Stimulated activated effector memory CD8-positive, alpha-beta T cell treated with anti-CD3 and anti-CD28 coated beads, Interleukin-12 subunit alpha, Interleukin-12 subunit beta, amount 100 ng/mL, for 72 hours (primary cell): ENCODE results near the gene ZIC5.

Source experiments
- ATAC-seq: fragments of 150-1000 bp; cut with Tn5 transposase; 2 replicates; pipeline ENCODE4 v1.10.0; 2021
- DNase-seq, 2 donors: peaks; one replicate each; pipeline ENCODE4 v3.0.0; 2021 to 2022; ENCODE audit warnings: low spot score in 2 of 2
- H3K27ac Mint-ChIP-seq: one replicate; pipeline ENCODE4 v1.8.0; 2022; ENCODE audit warnings: mild to moderate bottlenecking, mixed read lengths
- H3K36me3 Mint-ChIP-seq: one replicate; pipeline ENCODE4 v1.8.0; 2022; ENCODE audit warnings: mild to moderate bottlenecking, mixed read lengths
- H3K4me1 Mint-ChIP-seq: one replicate; pipeline ENCODE4 v1.8.0; 2022; ENCODE audit warnings: mixed read lengths
- H3K4me3 Mint-ChIP-seq: one replicate; pipeline ENCODE4 v1.8.0; 2022; ENCODE audit warnings: mild to moderate bottlenecking, mixed read lengths
- H3K9me3 Mint-ChIP-seq: one replicate; pipeline ENCODE4 v1.8.0; 2022; ENCODE audit warnings: mixed read lengths

ZIC5 gene

GRCh38 chr13:99990126-99990977 lies 18.8 kb upstream of the ZIC5 start:
- ATAC-seq (no peak), DNase-seq (no peak)
- peak overlapping the region; percentile 15 for H3K4me3 Mint-ChIP-seq
- peaks cover 8% of the 10 kb centered on the region for H3K9me3 Mint-ChIP-seq
- peaks cover 20% of the 10 kb centered on the region for H3K4me1 Mint-ChIP-seq
- H3K27ac Mint-ChIP-seq, result no peak overlapping the region
- H3K36me3 Mint-ChIP-seq, result peaks cover 29% of the 10 kb centered on the region

GRCh38 chr13:99989276-99990125 lies 17.9 kb upstream of the ZIC5 start:
- peaks cover 33% of the 10 kb centered on the region for H3K36me3 Mint-ChIP-seq
- no peak overlapping the region for H3K27ac Mint-ChIP-seq
- ATAC-seq, result no peak
- peak overlapping the region; percentile 15 for H3K4me3 Mint-ChIP-seq
- DNase-seq, result no peak
- peaks cover 4% of the 10 kb centered on the region for H3K9me3 Mint-ChIP-seq
- H3K4me1 Mint-ChIP-seq, result peaks cover 20% of the 10 kb centered on the region

DNA sequence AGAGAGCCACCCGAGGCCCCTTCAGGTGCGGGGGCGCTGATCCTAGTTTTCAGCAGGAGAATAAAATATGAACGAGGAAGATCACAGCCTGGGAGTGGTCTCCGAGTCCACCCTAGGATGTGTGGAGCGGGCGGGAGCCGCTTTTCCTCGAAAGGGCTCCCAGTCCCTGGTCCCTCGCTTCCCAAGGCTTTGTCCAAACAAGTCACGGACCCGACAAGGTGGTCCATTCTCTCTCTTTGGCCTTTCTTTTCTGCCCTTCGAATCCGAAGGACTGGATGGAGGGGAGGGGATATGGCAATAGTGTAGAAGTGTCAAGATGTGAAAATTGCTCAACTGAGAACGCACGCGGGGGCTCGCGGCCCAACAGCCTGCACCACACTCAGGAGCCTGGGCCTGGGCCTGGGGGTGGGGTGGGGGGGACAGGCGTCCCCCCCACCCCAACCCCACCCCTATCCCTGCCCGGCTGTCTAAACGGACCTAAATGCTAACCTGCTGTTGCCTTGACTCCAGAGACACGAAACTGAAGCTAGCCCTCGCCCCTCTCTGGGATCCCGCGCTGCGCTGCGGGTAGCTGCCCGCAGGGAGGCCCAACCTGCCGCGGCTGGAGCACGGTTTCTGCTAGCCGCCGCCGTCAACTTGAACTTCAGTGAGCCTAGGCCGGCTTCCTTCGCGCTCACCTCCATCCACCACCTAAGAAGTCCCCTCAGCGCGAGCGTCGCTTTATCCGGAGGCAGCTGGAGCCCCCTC lies 17.1 kb upstream of the ZIC5 start:
- DNase-seq (no peak), ATAC-seq (no peak)
- H3K27ac Mint-ChIP-seq, result no peak overlapping the region
- H3K4me1 Mint-ChIP-seq, result peaks cover 20% of the 10 kb centered on the region
- peaks cover 41% of the 10 kb centered on the region for H3K36me3 Mint-ChIP-seq
- no peak overlapping the region for H3K4me3 Mint-ChIP-seq
- peaks cover 4% of the 10 kb centered on the region for H3K9me3 Mint-ChIP-seq

- peaks cover 51% of the 10 kb centered on the region for H3K36me3 Mint-ChIP-seq
- no peak overlapping the region for H3K4me3 Mint-ChIP-seq
- ATAC-seq, result no peak
- DNase-seq, result peak in 1 of 2 donors; percentile 47
- H3K27ac Mint-ChIP-seq, result no peak overlapping the region
- peaks cover 4% of the 10 kb centered on the region for H3K9me3 Mint-ChIP-seq
- H3K4me1 Mint-ChIP-seq, result peaks cover 20% of the 10 kb centered on the region
Measured at GRCh38 chr13:99987154-99988019, 15.8 kb upstream of the ZIC5 start.

GRCh38 chr13:99986741-99987140 lies 15.2 kb upstream of the ZIC5 start:
- H3K27ac Mint-ChIP-seq, result no peak overlapping the region
- H3K4me3 Mint-ChIP-seq, result no peak overlapping the region

GRCh38 chr13:99985886-99986527 lies 14.4 kb upstream of the ZIC5 start:
- DNase-seq, result no peak

More at GRCh38 chr13:99986741-99987140, 15.2 kb upstream of the ZIC5 start:
- ATAC-seq, result no peak
- DNase-seq, result no peak
- Mint-ChIP-seq H3K4me1 (peaks cover 19% of the 10 kb centered on the region), H3K9me3 (peaks cover 4% of the 10 kb centered on the region), H3K36me3 (peaks cover 51% of the 10 kb centered on the region)

DNA sequence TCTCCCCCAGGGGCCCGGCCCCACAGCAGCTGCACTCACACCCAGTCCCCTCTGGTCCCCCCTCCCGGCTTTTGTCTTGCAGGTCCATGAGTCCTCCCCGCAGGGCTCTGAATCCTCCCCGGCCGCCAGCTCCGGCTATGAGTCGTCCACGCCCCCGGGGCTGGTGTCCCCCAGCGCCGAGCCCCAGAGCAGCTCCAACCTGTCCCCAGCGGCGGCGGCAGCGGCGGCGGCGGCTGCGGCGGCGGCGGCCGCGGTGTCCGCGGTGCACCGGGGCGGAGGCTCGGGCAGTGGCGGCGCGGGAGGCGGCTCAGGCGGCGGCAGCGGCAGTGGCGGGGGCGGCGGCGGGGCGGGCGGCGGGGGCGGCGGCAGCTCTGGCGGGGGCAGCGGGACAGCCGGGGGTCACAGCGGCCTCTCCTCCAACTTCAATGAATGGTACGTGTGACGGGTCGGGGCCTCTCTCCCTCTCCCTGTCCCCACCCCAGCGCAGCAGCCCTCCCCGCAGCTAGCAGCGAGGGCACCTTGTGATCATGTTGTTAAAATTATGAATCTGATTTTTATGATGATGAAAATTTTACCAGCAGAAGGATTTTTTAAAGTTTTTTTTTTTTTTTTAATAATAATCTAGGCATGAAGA lies 13.8 kb upstream of the ZIC5 start:
- peaks cover 4% of the 10 kb centered on the region for H3K9me3 Mint-ChIP-seq
- H3K4me1 Mint-ChIP-seq, result peaks cover 15% of the 10 kb centered on the region
- ATAC-seq (no peak), DNase-seq (no peak)
- peaks cover 51% of the 10 kb centered on the region for H3K36me3 Mint-ChIP-seq
- no peak overlapping the region for H3K4me3 Mint-ChIP-seq
- H3K27ac Mint-ChIP-seq, result no peak overlapping the region

More at GRCh38 chr13:99985886-99986527, 14.4 kb upstream of the ZIC5 start:
- H3K4me1 Mint-ChIP-seq, result peaks cover 15% of the 10 kb centered on the region
- H3K27ac Mint-ChIP-seq, result peak overlapping the region; percentile 55
- no peak for ATAC-seq
- H3K9me3 Mint-ChIP-seq, result peaks cover 4% of the 10 kb centered on the region
- peaks cover 51% of the 10 kb centered on the region for H3K36me3 Mint-ChIP-seq
- no peak overlapping the region for H3K4me3 Mint-ChIP-seq

DNA sequence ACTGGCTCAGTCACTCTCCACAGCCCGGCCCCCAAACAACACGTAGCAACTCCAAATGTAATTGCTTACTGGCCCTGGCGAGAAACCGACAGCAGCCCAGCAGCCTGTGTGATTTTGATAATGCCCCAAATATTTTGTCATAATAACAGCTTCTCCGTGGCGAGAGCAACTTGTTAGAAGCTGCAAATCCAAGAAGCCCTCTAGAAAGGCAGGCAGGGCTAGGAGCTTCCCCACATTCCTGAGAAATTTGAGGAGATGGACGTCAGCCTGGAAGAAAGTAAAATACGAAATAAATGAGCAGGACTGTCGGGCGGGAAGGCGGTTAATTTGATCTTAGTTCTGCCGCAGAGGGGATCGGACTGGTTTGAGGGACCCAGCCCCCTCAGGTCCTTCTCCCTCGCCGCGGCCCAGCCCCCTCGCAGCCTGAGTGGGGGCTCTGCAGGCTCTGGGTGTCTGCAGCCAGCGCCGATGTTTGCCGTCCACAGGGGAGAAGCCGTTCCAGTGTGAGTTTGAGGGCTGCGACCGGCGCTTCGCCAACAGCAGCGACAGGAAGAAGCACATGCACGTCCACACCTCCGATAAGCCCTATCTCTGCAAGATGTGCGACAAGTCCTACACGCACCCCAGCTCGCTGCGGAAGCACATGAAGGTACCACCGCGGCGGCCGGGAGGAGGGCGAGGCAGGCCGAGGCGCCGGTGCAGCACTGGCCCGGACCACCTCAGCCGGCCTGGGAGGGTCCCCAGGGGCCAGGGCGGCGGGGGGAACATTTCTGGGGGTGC lies 13.1 kb upstream of the ZIC5 start:
- DNase-seq, result peak in 1 of 2 donors; percentile 50
- Mint-ChIP-seq H3K27ac (peak overlapping the region; percentile 52), H3K4me3 (no peak overlapping the region), H3K36me3 (peaks cover 47% of the 10 kb centered on the region), H3K4me1 (peaks cover 15% of the 10 kb centered on the region), H3K9me3 (peaks cover 4% of the 10 kb centered on the region)
- no peak for ATAC-seq

GRCh38 chr13:99983499-99984401 lies 12.2 kb upstream of the ZIC5 start:
- ATAC-seq, result no peak
- Mint-ChIP-seq H3K36me3 (peaks cover 42% of the 10 kb centered on the region), H3K4me1 (peaks cover 10% of the 10 kb centered on the region), H3K4me3 (no peak overlapping the region), H3K27ac (peak overlapping the region; percentile 52), H3K9me3 (peaks cover 4% of the 10 kb centered on the region)
- DNase-seq, result peak in 1 of 2 donors; percentile 46

DNA sequence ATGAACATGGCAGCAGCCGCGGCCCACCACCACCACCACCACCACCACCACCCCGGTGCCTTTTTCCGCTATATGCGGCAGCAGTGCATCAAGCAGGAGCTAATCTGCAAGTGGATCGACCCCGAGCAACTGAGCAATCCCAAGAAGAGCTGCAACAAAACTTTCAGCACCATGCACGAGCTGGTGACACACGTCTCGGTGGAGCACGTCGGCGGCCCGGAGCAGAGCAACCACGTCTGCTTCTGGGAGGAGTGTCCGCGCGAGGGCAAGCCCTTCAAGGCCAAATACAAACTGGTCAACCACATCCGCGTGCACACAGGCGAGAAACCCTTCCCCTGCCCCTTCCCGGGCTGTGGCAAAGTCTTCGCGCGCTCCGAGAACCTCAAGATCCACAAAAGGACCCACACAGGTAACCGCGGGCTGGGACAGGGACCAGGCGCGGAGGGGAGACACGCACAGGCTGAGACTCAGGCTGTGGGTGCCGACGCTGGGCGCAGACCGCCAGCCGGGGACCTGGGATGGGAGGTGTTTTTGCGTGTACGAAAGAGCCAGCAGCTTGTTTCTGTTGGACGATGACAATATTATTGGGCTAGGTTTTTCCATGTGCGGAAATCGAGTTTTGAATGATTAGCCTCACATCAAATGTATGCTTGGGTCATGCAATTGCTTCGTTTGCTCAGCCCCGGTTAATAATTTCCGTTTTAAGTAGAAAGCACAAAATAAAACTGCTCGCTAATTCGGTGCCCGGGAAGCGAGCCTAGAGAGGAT lies 11.3 kb upstream of the ZIC5 start:
- Mint-ChIP-seq H3K27ac (peak overlapping the region; percentile 52), H3K4me1 (peaks cover 18% of the 10 kb centered on the region), H3K4me3 (peak overlapping the region; percentile 11), H3K36me3 (peaks cover 42% of the 10 kb centered on the region), H3K9me3 (peaks cover 4% of the 10 kb centered on the region)
- ATAC-seq, result no peak
- DNase-seq, result no peak

DNA sequence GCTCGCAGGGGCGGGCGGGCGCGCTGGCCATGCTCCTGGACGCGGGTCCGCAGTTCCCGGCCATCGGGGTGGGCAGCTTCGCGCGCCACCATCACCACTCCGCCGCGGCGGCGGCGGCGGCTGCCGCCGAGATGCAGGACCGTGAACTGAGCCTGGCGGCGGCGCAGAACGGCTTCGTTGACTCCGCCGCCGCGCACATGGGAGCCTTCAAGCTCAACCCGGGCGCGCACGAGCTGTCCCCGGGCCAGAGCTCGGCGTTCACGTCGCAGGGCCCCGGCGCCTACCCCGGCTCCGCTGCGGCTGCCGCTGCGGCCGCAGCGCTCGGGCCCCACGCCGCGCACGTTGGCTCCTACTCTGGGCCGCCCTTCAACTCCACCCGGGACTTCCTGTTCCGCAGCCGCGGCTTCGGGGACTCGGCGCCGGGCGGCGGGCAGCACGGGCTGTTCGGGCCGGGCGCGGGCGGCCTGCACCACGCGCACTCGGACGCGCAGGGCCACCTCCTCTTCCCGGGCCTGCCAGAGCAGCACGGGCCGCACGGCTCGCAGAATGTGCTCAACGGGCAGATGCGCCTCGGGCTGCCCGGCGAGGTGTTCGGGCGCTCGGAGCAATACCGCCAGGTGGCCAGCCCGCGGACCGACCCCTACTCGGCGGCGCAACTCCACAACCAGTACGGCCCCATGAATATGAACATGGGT lies 10.6 kb upstream of the ZIC5 start:
- Mint-ChIP-seq H3K36me3 (peaks cover 38% of the 10 kb centered on the region), H3K27ac (no peak overlapping the region), H3K4me3 (peak overlapping the region; percentile 47), H3K9me3 (peaks cover 4% of the 10 kb centered on the region), H3K4me1 (peaks cover 18% of the 10 kb centered on the region)
- peak; percentile 11 for ATAC-seq
- no peak for DNase-seq
